Measurements from ENCODE around the gene UTS2.

GRCh38 chr1:7857000-7857399 lies 4.1 kb upstream of the UTS2 start:
- TF ChIP-seq CTCF (IDR thresholded peaks at IDR 0.05; ENCODE audit: low read depth, low read length): no peak
- TF ChIP-seq EZH2phosphoT487 (IDR thresholded peaks at IDR 0.05; ENCODE audit: low read depth): no peak

Measured in OCI-LY3 (cell line).